Measurements from ENCODE around the gene SPEF1.

- TF ChIP-seq POLR2A (IDR thresholded peaks at IDR 0.05) (no peak), CTCF (IDR thresholded peaks at IDR 0.05) (no peak), POLR2AphosphoS5 (IDR thresholded peaks at IDR 0.05) (no peak)
These were observed 20.4 kb downstream of the SPEF1 start for GRCh38 chr20:3760655-3761348.

Data from suprapubic skin (tissue), 4 donors.